ENCODE results near the gene KLHL40. TPM values are rescaled to one million over a fixed set of nuclear protein-coding genes. Genes with fewer than 3 reads are reported as not detected.

Gene KLHL40, protein sequence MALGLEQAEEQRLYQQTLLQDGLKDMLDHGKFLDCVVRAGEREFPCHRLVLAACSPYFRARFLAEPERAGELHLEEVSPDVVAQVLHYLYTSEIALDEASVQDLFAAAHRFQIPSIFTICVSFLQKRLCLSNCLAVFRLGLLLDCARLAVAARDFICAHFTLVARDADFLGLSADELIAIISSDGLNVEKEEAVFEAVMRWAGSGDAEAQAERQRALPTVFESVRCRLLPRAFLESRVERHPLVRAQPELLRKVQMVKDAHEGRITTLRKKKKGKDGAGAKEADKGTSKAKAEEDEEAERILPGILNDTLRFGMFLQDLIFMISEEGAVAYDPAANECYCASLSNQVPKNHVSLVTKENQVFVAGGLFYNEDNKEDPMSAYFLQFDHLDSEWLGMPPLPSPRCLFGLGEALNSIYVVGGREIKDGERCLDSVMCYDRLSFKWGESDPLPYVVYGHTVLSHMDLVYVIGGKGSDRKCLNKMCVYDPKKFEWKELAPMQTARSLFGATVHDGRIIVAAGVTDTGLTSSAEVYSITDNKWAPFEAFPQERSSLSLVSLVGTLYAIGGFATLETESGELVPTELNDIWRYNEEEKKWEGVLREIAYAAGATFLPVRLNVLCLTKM
- 0.11 TPM for total RNA-seq
- long read RNA-seq = 0 reads

DNA sequence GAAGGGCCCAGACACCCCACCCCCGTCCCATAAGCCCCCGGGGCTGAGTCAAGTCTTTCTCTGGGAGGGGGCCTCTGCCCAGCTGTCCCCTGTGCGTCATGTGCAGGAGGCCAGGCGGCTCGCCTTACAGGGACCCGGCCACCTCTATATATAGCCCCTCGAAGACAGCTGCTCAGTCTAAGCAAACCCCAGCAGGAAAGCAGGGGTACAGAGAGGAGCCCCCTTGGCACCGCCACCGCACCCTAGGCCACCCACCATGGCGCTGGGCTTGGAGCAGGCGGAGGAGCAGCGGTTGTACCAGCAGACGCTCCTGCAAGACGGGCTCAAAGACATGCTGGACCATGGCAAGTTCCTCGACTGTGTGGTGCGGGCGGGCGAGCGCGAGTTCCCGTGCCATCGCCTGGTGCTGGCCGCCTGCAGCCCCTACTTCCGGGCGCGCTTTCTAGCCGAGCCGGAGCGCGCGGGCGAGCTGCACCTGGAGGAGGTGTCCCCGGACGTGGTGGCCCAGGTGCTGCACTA lies at the start of gene KLHL40:
KLHL40 (plus strand) TSS at position 175 of the 519 bp plus-strand sequence; CDS start at position 257, 82 bp downstream.
- DNase-seq (no peak), ATAC-seq (ENCODE audit: poor library complexity) (no peak)
- intact Hi-C loops (cut with DNase I) = no loop called here

DNA sequence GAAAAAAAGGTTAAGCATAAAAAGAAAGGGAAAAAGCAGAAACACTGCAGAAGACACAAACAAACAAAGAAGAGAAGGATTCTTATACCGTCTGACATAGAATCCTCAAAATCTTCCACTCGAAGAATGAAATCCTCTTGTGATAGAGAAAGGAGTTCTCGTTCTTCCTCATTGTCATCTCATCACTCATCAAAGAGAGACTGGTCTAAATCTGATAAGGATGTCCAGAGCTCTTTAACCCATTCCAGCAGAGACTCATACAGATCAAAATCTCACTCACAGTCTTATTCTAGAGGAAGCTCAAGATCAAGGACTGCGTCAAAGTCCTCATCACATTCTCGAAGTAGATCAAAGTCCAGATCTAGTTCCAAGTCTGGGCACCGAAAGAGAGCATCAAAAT lies 48.3 kb upstream of the KLHL40 start:
- no peak for ATAC-seq (ENCODE audit: poor library complexity)
- DNase-seq = no peak
- intact Hi-C loops (cut with DNase I) = no loop called here

DNA sequence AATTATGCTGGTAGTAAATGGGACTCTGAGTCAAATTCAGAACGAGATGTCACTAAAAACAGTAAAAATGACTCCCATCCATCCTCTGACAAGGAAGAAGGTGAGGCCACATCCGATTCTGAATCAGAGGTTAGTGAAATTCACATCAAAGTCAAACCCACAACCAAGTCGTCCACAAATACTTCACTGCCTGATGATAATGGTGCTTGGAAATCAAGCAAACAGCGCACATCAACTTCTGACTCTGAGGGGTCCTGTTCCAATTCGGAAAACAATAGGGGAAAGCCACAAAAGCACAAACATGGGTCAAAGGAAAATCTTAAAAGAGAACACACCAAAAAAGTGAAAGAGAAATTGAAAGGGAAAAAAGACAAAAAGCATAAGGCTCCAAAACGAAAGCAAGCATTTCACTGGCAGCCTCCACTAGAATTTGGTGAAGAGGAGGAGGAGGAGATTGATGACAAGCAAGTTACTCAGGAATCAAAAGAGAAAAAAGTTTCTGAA lies 46.9 kb upstream of the KLHL40 start:
- DNase-seq (no peak), ATAC-seq (ENCODE audit: poor library complexity) (no peak)
- intact Hi-C loops (cut with DNase I) = no loop called here

DNA sequence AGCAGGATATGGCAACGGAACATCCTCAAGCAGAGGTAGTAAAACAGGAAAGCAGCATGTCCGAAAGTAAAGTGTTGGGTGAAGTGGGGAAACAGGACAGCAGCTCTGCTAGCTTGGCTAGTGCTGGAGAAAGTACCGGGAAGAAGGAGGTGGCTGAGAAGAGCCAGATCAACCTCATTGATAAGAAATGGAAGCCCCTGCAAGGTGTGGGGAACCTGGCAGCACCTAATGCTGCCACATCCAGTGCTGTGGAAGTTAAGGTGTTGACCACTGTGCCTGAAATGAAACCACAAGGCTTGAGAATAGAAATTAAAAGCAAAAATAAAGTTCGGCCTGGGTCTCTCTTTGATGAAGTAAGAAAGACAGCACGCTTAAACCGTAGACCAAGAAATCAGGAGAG lies 46.1 kb upstream of the KLHL40 start:
- no peak for ATAC-seq (ENCODE audit: poor library complexity)
- no peak for DNase-seq
- intact Hi-C loops (cut with DNase I) = no loop called here

DNA sequence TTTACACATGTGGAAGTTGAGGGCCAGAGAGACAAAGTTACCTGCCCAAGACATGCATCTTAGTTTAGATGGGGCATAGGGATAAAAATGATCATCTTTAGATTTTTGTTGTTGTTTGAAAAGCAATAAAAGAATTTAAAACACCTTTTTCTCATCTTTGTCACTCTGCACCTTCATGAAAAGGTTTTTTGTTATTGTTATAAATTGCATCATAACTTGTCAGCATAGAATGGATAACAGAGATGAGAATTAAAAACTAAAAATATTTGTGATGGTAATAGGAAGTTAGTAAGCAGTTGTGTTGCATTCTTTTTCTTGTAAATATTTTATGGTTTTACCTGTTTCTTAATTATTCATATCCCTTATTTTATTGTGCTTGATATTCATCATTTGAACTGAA lies 45.2 kb upstream of the KLHL40 start:
- intact Hi-C loops (cut with DNase I) = no loop called here
- ATAC-seq (ENCODE audit: poor library complexity) (no peak), DNase-seq (no peak)

DNA sequence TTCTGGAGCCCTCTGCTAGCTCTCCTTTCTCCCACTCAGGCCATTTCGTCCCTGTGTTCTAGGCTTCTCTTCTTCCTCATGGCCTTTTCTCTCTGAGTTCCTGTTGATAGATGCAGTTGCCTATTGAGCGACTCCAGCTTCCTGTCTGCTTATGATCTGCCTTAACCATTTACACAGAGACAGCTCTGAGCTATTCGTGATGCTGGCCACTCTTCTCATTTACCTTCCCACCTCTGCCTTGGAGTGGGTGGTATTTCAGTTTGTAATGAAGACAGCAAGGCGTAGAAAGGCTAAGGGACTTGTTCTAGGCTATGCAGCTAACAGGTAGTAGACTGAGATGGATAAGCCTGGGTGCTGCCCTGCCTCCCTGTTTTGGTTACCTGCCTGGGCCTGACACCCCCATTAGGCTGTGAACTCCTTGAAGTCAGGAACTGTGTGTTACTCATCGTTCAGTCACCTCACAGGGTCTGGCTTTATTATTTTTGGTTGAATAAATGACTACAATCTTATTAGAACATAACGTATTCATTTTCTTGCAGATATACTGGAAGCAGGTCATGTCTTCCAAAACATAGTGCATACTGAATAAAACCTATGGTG lies 44.5 kb upstream of the KLHL40 start:
- ATAC-seq (ENCODE audit: poor library complexity) = peak; percentile 18
- no peak for DNase-seq
- intact Hi-C loops (cut with DNase I) = no loop called here

DNA sequence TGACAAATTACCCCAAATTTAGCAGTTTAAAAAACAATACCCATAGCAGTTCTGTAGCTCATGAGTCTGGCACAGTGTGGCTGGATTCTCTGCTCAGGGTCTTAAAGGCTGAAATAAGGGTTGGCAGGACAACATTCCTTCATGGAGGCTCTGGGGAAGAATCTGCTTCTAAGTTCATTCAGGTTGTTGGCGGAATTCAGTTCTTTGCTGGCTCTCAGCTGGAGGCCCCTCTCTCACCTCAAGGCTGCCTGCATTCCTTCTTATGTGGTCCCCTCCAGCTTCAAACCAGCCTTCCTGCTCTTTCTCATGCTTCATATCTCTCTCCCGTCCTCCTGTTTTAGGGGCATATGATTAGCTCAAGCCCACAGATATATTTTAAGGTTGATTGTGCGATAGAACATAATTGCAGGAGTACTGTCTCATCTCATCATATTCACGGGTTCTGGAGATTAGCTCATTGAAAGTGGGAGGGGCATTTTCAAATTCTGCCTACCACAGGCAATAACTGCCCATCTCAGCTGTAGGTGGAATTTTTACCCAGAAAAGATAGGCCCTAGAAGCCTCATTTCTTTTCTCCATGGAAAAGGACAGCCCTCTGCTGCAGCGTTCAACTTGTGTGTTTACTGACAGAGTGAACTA lies 37.4 kb upstream of the KLHL40 start:
- intact Hi-C loops (cut with DNase I) = no loop called here
- DNase-seq = no peak
- no peak for ATAC-seq (ENCODE audit: poor library complexity)

DNA sequence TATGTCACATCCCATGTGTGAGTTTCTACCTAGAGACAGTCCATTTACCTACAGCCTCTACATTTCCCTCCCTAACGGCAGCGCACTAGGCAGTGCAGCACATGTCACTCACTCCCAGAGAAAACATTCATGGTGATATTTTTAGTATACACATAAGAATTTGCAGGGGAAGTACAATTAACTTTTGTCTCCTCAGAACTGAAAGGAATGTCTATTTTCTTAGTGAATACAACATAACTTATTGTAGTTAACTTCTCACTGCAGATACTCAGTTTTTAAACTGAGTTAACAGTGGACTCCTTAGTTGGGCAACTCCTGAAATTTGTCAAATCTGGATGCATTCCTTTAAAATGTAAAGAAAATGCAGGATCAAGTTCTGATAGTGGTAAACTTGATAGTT lies 36.3 kb upstream of the KLHL40 start:
- ATAC-seq (ENCODE audit: poor library complexity) (no peak), DNase-seq (no peak)
- intact Hi-C loops (cut with DNase I) = no loop called here

DNA sequence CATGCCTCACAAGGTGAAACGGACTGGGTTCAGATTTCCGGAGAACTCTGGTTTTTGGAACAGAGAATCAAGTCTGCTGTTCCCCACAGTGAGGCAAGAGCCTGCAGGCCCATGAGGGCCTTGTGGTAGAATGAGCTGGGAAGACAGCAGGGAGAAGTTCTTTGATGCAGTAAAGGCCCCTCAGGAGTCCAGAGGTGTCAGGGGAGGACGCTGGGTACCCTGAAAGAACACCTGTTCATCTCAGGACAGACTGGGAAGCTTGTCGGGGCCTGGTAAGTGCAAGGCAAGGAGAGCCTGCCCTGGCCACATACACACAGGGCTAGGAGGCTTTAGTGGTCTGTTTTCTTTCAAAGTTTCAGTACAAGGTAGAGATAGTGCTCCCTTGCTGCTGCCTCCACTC lies 35.6 kb upstream of the KLHL40 start:
- DNase-seq (no peak), ATAC-seq (ENCODE audit: poor library complexity) (no peak)
- intact Hi-C loops (cut with DNase I) = loop anchor here (5.0 kb wide), 2 partner anchors 47 to 93 kb away; partner anchors contain the start of gene NKTR

DNA sequence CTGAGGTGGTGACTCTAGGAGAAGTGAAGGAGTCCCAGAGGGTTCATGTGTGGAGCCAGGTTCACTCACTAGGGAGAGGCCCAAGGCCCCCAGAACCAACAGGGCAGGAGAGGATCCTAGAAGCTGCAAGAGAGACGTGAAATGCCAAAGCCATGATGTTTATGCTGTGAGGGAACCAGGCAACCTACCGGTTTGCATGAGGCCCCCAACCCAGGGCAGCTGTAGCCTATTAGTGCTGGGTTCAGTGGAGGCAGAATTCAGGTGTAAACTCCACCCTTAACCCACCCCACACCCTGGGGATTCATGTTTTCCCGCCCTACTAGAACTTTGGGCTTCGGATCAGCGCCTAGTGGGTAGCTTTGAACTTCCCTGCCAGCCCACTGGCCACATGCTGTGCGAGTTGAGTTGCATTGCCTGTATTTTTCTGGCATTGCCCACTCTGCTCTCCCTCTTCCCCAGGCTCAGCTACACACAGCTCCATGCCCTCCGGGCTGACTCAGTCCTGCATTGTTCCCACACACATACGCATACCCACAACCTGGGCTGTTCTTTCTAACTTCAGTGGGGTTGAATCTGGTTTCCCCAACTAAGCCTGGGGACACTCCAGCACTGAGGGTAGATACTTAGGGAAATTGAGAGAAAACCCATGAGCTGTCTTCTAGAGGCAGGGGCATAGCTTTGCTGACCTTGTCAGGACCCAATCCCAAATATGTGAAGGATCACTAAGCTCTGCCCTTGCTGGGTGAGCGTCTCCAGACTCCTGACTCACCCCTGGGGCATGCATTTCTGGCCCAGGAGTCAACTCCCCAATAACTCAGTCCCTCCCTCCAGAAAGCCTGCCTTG lies 33.9 kb upstream of the KLHL40 start:
- intact Hi-C loops (cut with DNase I) = loop anchor here (5.0 kb wide), 2 partner anchors 49 to 91 kb away; partner anchors contain the start of gene NKTR
- ATAC-seq (ENCODE audit: poor library complexity) (no peak), DNase-seq (no peak)

DNA sequence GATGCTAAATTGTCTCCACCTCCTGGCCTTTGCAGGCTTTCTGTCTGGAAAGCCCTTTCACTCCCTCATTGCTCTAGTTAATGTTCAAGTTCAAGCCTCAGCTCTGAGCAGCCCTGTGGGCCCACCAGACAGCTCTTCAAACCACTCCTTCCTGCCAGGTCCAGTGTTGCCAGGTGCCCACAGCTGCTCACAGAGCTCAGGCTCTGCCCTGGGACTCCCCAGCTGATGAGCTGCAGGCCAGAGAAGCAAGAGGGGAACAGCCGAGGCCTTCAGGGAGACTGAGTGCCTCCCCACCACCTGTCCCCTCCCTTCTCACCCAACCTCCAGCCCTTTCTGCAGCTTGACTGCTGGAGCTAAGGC lies 33.1 kb upstream of the KLHL40 start:
- no peak for DNase-seq
- no peak for ATAC-seq (ENCODE audit: poor library complexity)
- intact Hi-C loops (cut with DNase I) = loop anchor here (5.0 kb wide), 2 partner anchors 50 to 90 kb away; partner anchors contain the start of gene NKTR

DNA sequence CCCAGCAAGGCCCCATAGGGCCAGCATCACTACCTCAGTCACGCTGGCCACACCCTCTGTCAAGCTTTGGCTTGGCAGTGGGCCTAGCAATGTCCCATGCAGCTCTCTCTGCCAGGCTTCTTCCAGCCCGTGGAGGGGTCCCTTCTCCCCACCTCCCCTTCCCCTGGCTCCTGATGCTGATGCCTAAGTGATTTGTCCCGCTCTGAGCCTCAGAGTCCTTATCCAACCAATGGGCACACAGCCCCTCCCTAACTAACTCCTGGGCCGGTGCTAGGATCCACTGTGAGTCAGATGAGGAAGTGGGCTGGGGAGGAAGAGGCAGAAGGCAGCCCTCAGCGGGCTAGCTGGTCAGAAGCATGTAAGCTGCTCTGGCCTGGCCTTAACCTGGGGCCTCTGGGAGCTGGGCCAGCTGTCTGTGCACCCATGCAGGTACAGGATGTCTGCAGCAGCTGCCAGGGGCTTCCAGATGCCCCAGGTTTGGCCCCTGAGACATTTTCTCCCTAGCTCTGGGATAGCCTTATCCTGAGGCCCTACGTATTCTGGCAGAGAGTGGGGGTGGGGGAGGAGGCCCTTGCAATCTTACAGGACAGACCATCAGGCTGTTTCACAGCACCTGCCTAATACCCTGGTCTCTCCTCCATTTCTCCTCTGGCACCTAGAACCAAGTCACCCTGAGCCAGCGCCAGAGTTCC lies 32.6 kb upstream of the KLHL40 start:
- peak; percentile 30 for ATAC-seq (ENCODE audit: poor library complexity)
- intact Hi-C loops (cut with DNase I) = loop anchor here (5.0 kb wide), 2 partner anchors 50 to 90 kb away; partner anchors contain the start of gene NKTR

DNA sequence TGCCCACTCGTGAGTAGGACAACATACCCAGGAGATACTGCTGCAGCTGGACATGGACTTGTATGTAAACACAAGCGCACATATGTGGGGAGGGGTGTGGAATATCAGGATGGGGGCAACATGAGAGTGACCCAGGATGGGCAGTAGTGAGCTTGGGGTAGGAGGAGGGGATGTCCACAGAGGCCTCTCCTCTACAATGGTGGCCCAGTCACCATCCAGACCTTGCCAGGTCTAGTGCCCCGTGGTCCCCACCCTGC lies 32.1 kb upstream of the KLHL40 start:
- DNase-seq (no peak), ATAC-seq (ENCODE audit: poor library complexity) (no peak)
- intact Hi-C loops (cut with DNase I) = loop anchor here (5.0 kb wide), 2 partner anchors 51 to 89 kb away; partner anchors contain the start of gene NKTR

More for the DNA sequence above, 32.6 kb upstream of the KLHL40 start:
- DNase-seq = peak; percentile 80

DNA sequence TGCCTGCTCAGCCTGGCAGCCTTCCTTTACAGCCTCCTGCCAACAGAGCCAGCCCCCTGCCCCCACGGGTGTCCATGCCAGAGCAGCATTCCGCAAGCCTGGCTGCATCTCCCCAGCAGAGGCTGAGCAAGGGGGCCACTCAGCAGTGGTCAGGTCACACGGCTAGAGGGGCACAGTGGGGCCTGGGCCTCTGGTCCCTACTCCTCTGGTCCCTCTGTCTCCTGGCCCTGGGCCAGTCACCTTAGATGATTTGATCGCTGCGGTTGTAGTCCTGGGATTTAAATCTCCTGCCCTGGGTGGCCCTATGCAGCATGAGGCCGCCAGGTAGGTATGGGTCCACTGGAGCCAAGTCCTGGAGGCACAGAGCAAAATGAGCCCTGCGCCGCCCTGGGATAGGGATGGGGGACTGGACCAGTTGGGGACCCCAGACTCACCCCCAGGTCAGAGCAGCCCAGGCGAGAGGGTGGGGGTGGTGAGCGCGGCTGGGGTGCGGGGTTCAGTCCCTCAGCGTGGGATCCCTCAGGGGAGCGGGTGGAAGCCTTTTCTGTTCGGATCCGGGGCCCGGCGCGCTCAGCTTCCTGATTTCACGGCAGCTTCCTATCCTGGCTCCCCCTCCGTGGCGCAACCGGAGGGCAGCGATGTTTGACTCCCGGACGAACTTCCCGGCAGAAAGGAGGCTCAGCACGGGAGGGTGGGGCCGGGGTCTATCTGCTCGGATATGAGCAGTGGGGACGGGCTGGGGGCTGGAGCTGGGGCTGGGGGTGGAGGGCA lies 31.6 kb upstream of the KLHL40 start, which contains the start of gene ZBTB47:
ZBTB47 (plus strand) TSS at position 138 of the 771 bp plus-strand sequence. CDS start 4,659 bp downstream, outside the sequence.
- intact Hi-C loops (cut with DNase I) = loop anchor here (5.0 kb wide), 2 partner anchors 51 to 89 kb away; partner anchors contain the start of gene NKTR
- DNase-seq (peak; percentile 87), ATAC-seq (ENCODE audit: poor library complexity) (peak; percentile 57)

DNA sequence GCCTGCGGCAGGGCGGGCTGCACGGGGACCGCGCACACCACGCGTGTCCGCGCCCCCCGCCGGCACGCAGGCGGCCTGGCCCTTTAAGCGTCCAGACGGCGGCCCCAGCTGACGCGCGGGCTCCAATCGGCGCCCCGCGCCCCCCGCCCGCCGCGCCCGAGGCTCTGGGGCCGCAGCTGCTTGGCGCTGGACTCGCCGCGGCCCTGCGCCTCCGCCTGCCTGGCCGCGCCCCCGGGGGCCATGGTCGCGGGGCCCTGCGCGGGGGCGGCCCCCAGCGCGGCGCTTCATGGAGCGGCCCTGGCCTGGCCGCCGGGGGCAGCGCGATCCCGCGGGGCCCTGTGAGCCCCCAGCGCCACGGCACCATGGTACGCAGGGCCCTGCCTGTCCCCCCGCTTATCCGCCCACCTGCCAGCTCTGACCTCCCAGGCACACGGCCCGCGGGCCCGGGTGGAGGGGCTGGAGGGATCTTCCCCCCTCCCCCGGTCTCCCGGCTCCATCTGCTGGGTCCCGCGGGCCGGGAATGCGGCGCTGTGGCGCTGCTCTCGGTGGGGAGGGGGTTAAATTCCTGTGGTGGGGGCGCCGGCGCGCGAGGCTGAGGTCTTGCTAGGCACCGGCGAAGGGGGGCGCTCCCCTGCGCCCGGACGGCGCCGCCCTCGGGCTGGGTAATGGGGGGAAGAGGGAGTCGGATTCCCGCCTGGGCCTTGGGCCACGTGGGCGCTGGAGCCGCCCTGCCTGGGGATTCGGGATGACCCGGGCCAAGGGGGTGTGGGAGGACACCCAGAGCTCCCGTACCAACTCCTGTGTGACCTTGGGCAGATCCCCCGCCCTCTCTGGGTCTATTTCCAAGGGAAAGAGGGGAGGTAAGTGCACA lies 30.8 kb upstream of the KLHL40 start:
- intact Hi-C loops (cut with DNase I) = loop anchor here (5.0 kb wide), 3 partner anchors 52 to 627 kb away; partner anchors contain the start of gene NKTR
- DNase-seq = peak; percentile 74
- peak; percentile 71 for ATAC-seq (ENCODE audit: poor library complexity)
